ENCODE measurements around the gene RFPL1. TPM values are rescaled to one million over a fixed set of nuclear protein-coding genes. Genes with fewer than 3 reads are reported as not detected.
"Not testable (repeated sequence)": the region's sequence is repeated elsewhere in the genome, so short reads cannot be mapped to it uniquely, and the experiment has no call there.

Gene RFPL1
- total RNA-seq (2014; rRNA removed; shearing (Covaris generic)): not detected in 2 replicates

GRCh38 chr22:29438283-29438682 lies at the start of gene RFPL1:
RFPL1 (plus strand) TSS chr22:29438583.
- H3K27me3 ChIP-seq (replicated peaks): peaks cover 15% of the 10 kb centered on the region
- H3K4me3 ChIP-seq; DNase-seq (ENCODE audit: low read depth in 1 of 2, low spot score in 2 of 2); H3K4me1 ChIP-seq (replicated peaks); H3K27ac ChIP-seq; H3K9me3 ChIP-seq (replicated peaks); H3K36me3 ChIP-seq: not testable (repeated sequence)

GRCh38 chr22:29388759-29389090 lies 49.7 kb upstream of the RFPL1 start:
- Histone ChIP-seq H3K27ac (no peak overlapping the region), H3K9me3 (replicated peaks) (no peaks in the 10 kb centered on the region), H3K36me3 (peaks cover 9% of the 10 kb centered on the region; the same call in 1 of the 2 replicates), H3K4me3 (peak overlapping the region; percentile 67), H3K4me1 (replicated peaks) (peaks cover 7% of the 10 kb centered on the region), H3K27me3 (replicated peaks) (no peaks in the 10 kb centered on the region)
- DNase-seq (ENCODE audit: low read depth in 1 of 2, low spot score in 2 of 2): no peak

GRCh38 chr22:29390270-29390669 lies 48.1 kb upstream of the RFPL1 start:
- Histone ChIP-seq H3K27me3 (replicated peaks) (no peaks in the 10 kb centered on the region), H3K9me3 (replicated peaks) (no peaks in the 10 kb centered on the region), H3K36me3 (peaks cover 9% of the 10 kb centered on the region; the same call in 1 of the 2 replicates), H3K27ac (no peak overlapping the region), H3K4me3 (no peak overlapping the region), H3K4me1 (replicated peaks) (peaks cover 7% of the 10 kb centered on the region)
- DNase-seq (ENCODE audit: low read depth in 1 of 2, low spot score in 2 of 2): no peak

DNA sequence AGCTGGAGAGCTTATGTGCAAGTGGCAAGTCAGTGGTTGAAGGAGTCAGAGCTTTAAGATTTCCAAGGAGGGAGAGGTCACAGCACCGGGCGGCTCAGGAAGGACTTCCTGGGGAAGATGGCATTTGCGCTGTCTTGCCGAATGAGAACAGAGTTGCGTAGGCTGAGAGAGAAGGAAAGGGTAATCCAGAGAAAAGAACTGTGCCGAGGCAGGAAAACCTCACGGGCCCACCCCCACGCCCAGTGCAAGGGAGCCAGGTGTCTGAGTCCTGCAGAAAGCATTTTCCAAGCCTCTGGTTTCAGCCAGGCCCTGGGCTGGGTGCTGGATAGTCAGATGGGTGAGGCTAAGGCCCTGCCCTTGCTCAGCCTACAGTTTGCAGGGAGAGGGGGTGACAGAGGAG lies 46.8 kb upstream of the RFPL1 start:
- Histone ChIP-seq H3K4me1 (replicated peaks) (peaks cover 7% of the 10 kb centered on the region), H3K9me3 (replicated peaks) (no peaks in the 10 kb centered on the region), H3K27me3 (replicated peaks) (no peaks in the 10 kb centered on the region), H3K27ac (no peak overlapping the region), H3K36me3 (peaks cover 4% of the 10 kb centered on the region; the same call in 1 of the 2 replicates), H3K4me3 (no peak overlapping the region)
- no peak for DNase-seq (ENCODE audit: low read depth in 1 of 2, low spot score in 2 of 2)

GRCh38 chr22:29393019-29393608 lies 45.3 kb upstream of the RFPL1 start:
- DNase-seq (ENCODE audit: low read depth in 1 of 2, low spot score in 2 of 2): peak in 1 of 2 experiments; percentile 1
- H3K4me1 ChIP-seq (replicated peaks): no peaks in the 10 kb centered on the region
- H3K36me3 ChIP-seq: no peaks in the 10 kb centered on the region
- H3K27ac ChIP-seq: no peak overlapping the region
- no peaks in the 10 kb centered on the region for H3K9me3 ChIP-seq (replicated peaks)
- H3K4me3 ChIP-seq: no peak overlapping the region
- H3K27me3 ChIP-seq (replicated peaks): no peaks in the 10 kb centered on the region

- DNase-seq (ENCODE audit: low read depth in 1 of 2, low spot score in 2 of 2): peak; percentile 55 to 68
- Histone ChIP-seq H3K27ac (no peak overlapping the region), H3K4me3 (no peak overlapping the region), H3K4me1 (replicated peaks) (no peaks in the 10 kb centered on the region), H3K9me3 (replicated peaks) (no peaks in the 10 kb centered on the region), H3K27me3 (replicated peaks) (no peaks in the 10 kb centered on the region; the same call in 1 of the 2 replicates), H3K36me3 (no peaks in the 10 kb centered on the region)
Measured at GRCh38 chr22:29394931-29395581, 43.3 kb upstream of the RFPL1 start.

DNA sequence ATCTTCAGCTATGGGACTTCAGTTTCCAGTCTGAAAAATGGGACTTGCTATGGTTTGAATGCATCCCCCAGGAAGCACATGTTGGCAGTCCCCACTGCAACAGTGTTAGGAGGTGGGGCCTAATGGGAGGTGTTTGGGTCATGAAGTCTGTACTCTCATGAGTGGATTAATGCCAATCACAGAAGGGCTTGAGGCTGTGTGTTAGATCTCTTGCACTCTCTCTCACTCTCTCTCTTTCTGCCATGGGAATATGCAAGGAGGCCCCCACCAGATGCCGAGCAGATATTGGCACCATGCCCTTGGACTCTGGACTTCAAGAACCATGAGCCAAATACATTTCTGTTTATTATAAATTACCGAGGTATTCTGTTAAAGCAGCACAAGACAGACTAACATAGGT lies 42.3 kb upstream of the RFPL1 start:
- Histone ChIP-seq H3K27ac (no peak overlapping the region), H3K36me3 (no peaks in the 10 kb centered on the region), H3K9me3 (replicated peaks) (no peaks in the 10 kb centered on the region), H3K4me1 (replicated peaks) (no peaks in the 10 kb centered on the region), H3K4me3 (no peak overlapping the region), H3K27me3 (replicated peaks) (no peaks in the 10 kb centered on the region; the same call in 1 of the 2 replicates)
- DNase-seq (ENCODE audit: low read depth in 1 of 2, low spot score in 2 of 2): peak in 1 of 2 experiments; percentile 25

- H3K4me1 ChIP-seq (replicated peaks): no peaks in the 10 kb centered on the region
- peaks cover 3% of the 10 kb centered on the region; the same call in 1 of the 2 replicates for H3K27me3 ChIP-seq (replicated peaks)
- no peak overlapping the region for H3K27ac ChIP-seq
- no peaks in the 10 kb centered on the region for H3K36me3 ChIP-seq
- DNase-seq (ENCODE audit: low read depth in 1 of 2, low spot score in 2 of 2): no peak
- no peak overlapping the region for H3K4me3 ChIP-seq
- H3K9me3 ChIP-seq (replicated peaks): no peaks in the 10 kb centered on the region
Measured at GRCh38 chr22:29397791-29398190, 40.6 kb upstream of the RFPL1 start.

- no peak overlapping the region for H3K4me3 ChIP-seq
- no peak for DNase-seq (ENCODE audit: low read depth in 1 of 2, low spot score in 2 of 2)
- H3K36me3 ChIP-seq: no peaks in the 10 kb centered on the region
- H3K4me1 ChIP-seq (replicated peaks): no peaks in the 10 kb centered on the region
- H3K9me3 ChIP-seq (replicated peaks): no peaks in the 10 kb centered on the region
- H3K27ac ChIP-seq: no peak overlapping the region
- peaks cover 3% of the 10 kb centered on the region; the same call in 1 of the 2 replicates for H3K27me3 ChIP-seq (replicated peaks)
Measured at GRCh38 chr22:29400576-29400975, 37.8 kb upstream of the RFPL1 start.

DNA sequence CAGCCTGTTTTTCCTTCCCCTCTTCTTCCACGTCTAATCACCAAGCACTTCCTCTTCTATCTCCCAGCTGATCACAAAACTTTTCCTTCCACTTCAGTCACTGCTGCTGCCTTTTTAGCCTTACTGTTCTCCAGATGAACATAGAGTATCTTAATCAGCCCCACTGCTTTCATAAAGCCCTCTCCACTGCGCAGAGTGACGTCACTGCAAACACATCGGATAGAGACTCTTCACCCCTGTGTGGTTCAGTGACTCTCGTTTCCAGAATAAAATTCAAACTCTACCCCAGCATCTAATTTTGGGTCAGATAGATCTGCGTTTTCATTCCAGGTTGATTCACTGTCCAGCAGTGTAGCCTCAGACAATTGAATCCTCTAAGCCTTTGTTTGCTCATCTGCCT lies 36.8 kb upstream of the RFPL1 start:
- H3K9me3 ChIP-seq (replicated peaks); H3K36me3 ChIP-seq; DNase-seq (ENCODE audit: low read depth in 1 of 2, low spot score in 2 of 2): not testable (repeated sequence)

GRCh38 chr22:29408940-29409339 lies 29.4 kb upstream of the RFPL1 start:
- no peak overlapping the region for H3K27ac ChIP-seq
- H3K4me3 ChIP-seq: no peak overlapping the region
- H3K36me3 ChIP-seq: no peaks in the 10 kb centered on the region
- no peaks in the 10 kb centered on the region for H3K27me3 ChIP-seq (replicated peaks)
- H3K9me3 ChIP-seq (replicated peaks): no peaks in the 10 kb centered on the region
- no peaks in the 10 kb centered on the region for H3K4me1 ChIP-seq (replicated peaks)
- no peak for DNase-seq (ENCODE audit: low read depth in 1 of 2, low spot score in 2 of 2)

More for the DNA sequence above, 36.8 kb upstream of the RFPL1 start:
- H3K4me3 ChIP-seq; H3K4me1 ChIP-seq (replicated peaks); H3K27me3 ChIP-seq (replicated peaks); H3K27ac ChIP-seq: not testable (repeated sequence)

- H3K4me1 ChIP-seq (replicated peaks); DNase-seq (ENCODE audit: low read depth in 1 of 2, low spot score in 2 of 2); H3K27me3 ChIP-seq (replicated peaks); H3K27ac ChIP-seq; H3K9me3 ChIP-seq (replicated peaks); H3K36me3 ChIP-seq; H3K4me3 ChIP-seq: not testable (repeated sequence)
Measured at GRCh38 chr22:29411569-29412211, 26.7 kb upstream of the RFPL1 start.

DNA sequence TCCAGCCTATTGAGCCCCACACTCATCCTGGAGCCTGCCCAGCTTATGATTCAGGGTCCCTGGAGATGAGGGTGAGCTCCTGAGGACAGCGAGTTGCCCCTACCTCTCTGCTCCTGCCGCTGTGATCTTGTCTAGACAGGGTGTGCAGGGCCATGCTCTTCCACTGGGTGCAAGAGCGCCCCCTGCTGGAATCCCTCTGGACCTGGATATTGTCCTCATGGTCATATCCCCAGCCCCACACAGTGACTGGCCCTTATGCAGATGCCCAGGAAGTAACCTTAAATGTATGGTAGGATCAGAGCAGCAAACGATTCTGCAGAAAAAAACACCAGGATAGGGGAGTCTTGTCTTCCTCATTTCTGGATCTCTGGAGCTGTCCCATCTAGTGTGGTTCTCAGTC lies 25.6 kb upstream of the RFPL1 start:
- H3K4me1 ChIP-seq (replicated peaks); DNase-seq (ENCODE audit: low read depth in 1 of 2, low spot score in 2 of 2); H3K4me3 ChIP-seq; H3K36me3 ChIP-seq; H3K27me3 ChIP-seq (replicated peaks); H3K27ac ChIP-seq; H3K9me3 ChIP-seq (replicated peaks): not testable (repeated sequence)

- not testable (repeated sequence) for H3K36me3 ChIP-seq; H3K9me3 ChIP-seq (replicated peaks); H3K4me1 ChIP-seq (replicated peaks); H3K27me3 ChIP-seq (replicated peaks)
- DNase-seq (ENCODE audit: low read depth in 1 of 2, low spot score in 2 of 2): peak; percentile 69 to 70
- Histone ChIP-seq H3K4me3 (peak overlapping the region; percentile 42), H3K27ac (peak overlapping the region; percentile 27; the same call in 1 of the 2 replicates)
Measured at GRCh38 chr22:29414951-29415591, 23.3 kb upstream of the RFPL1 start.
